ENCODE measurements around the gene CALHM6. TPM values are rescaled to one million over a fixed set of nuclear protein-coding genes. Genes with fewer than 3 reads are reported as not detected.

The CALHM6 gene
- total and polyA plus RNA-seq, 2 of the 8 experiments (the other 6 are each of a cell fraction or from before 2014, with no cell fraction given) = 0.93 to 1.8 TPM

- no peak for TF ChIP-seq EGR1 (IDR thresholded peaks at IDR 0.05; ENCODE audit: borderline replicate concordance, low read depth, low read length)
- no peak for TF ChIP-seq BCL11A (IDR thresholded peaks at IDR 0.05; ENCODE audit: low read depth in 2 of 2, low read length in 2 of 2)
Observed at GRCh38 chr6:116475141-116475540, 14.0 kb downstream of the CALHM6 start (continued).

Measured in H1 (cell line).